GM23338 (cell line): Measurements from ENCODE around the gene C1QTNF4. TPM values are rescaled to one million over a fixed set of nuclear protein-coding genes. Genes with fewer than 3 reads are reported as not detected.

Experiments used
- ATAC-seq: fragments of 200-7000 bp; cut with Tn5 transposase; 3 replicates; pipeline ENCODE4 v1.9.1; 2020
- DNase-seq: peaks from one replicate; pipeline ENCODE4 v3.0.0-alpha.2; 2015; ENCODE audit warnings: low spot score
- H2AFZ ChIP-seq: fragments of 200-600 bp; sonication (generic); 2 replicates; pipeline ENCODE4 v1.8.0; 2016; ENCODE audit warnings: antibody characterized with exemption, mild to moderate bottlenecking, moderate library complexity
- H3F3A ChIP-seq: fragments of 200-600 bp; sonication (generic); replicated peaks from 2 replicates; pipeline ENCODE4 v1.8.0; 2017; ENCODE audit warnings: antibody characterized with exemption, mixed run types, low read depth
- H3K27ac ChIP-seq: fragments of 200-600 bp; sonication (generic); 2 replicates; pipeline ENCODE4 v1.6.1; 2016; ENCODE audit warnings: low read depth
- H3K27me3 ChIP-seq: fragments of 200-600 bp; sonication (generic); 2 replicates; pipeline ENCODE4 v1.8.0; 2016; ENCODE audit warnings: mild to moderate bottlenecking, mixed run types, moderate library complexity; ENCODE audit not compliant: insufficient read depth
- H3K36me3 ChIP-seq: fragments of 200-600 bp; sonication (generic); 2 replicates; pipeline ENCODE4 v1.8.0; 2016; ENCODE audit warnings: mild to moderate bottlenecking; ENCODE audit not compliant: insufficient read depth
- H3K4me1 ChIP-seq: fragments of 200-600 bp; sonication (generic); 2 replicates; pipeline ENCODE4 v1.8.0; 2016; ENCODE audit warnings: mild to moderate bottlenecking, moderate library complexity; ENCODE audit not compliant: insufficient read depth
- H3K4me2 ChIP-seq: fragments of 200-600 bp; sonication (generic); 2 replicates; pipeline ENCODE4 v1.7.1; 2017; ENCODE audit warnings: mixed run types
- H3K4me3 ChIP-seq: fragments of 200-600 bp; sonication (generic); 2 replicates; pipeline ENCODE4 v1.6.1; 2016; ENCODE audit warnings: mixed run types
- H3K79me2 ChIP-seq: fragments of 200-600 bp; sonication (generic); replicated peaks from 2 replicates; pipeline ENCODE4 v1.8.0; 2017; ENCODE audit warnings: mild to moderate bottlenecking; ENCODE audit not compliant: insufficient read depth
- H3K9me2 ChIP-seq: fragments of 200-600 bp; sonication (generic); 2 replicates; pipeline ENCODE4 v1.8.0; 2017; ENCODE audit not compliant: insufficient read depth
- H4K20me1 ChIP-seq: fragments of 200-600 bp; sonication (generic); replicated peaks from 2 replicates; pipeline ENCODE4 v1.8.0; 2017; ENCODE audit warnings: mild to moderate bottlenecking; ENCODE audit not compliant: insufficient read depth
- H3K27ac Mint-ChIP-seq: 2 replicates; pipeline ENCODE4 v1.8.0; 2020; ENCODE audit warnings: inconsistent platforms, mild to moderate bottlenecking, moderate library complexity, mixed read lengths
- H3K27me3 Mint-ChIP-seq: 3 replicates; pipeline ENCODE4 v1.8.0; 2022; ENCODE audit warnings: low read depth, mild to moderate bottlenecking, moderate library complexity, mixed read lengths, inconsistent platforms; ENCODE audit not compliant: insufficient read depth, poor library complexity
- H3K36me3 Mint-ChIP-seq: 3 replicates; pipeline ENCODE4 v1.8.0; 2021; ENCODE audit warnings: low read depth, mild to moderate bottlenecking, inconsistent platforms, moderate library complexity, mixed read lengths
- H3K4me1 Mint-ChIP-seq: 3 replicates; pipeline ENCODE4 v1.8.0; 2020; ENCODE audit warnings: mild to moderate bottlenecking, inconsistent platforms, mixed read lengths
- H3K4me3 Mint-ChIP-seq: 3 replicates; pipeline ENCODE4 v1.8.0; 2021; ENCODE audit warnings: moderate library complexity, mild to moderate bottlenecking, inconsistent platforms, mixed read lengths
- H3K9me3 Mint-ChIP-seq: 3 replicates; pipeline ENCODE4 v1.8.0; 2020; ENCODE audit warnings: moderate library complexity, mild to moderate bottlenecking, inconsistent platforms, mixed read lengths
- CREB1 ChIP-seq: fragments of 250-450 bp; sonication (Bioruptor Pico); IDR thresholded peaks from 2 replicates; pipeline ENCODE4 v1.5.0; 2020; ENCODE audit warnings: low read depth, mild to moderate bottlenecking, moderate library complexity
- CTCF ChIP-seq, 2 experiments: fragments of 200-600 bp in 1 of 2; sonication (generic) in 1 of 2; conservative IDR thresholded peaks; 2 replicates each; pipeline versions ENCODE4 v1.5.1 to v1.6.1; 2016 to 2017; ENCODE audit warnings: antibody characterized with exemption in 2 of 2, low read depth in 2 of 2, mild to moderate bottlenecking in 2 of 2, moderate library complexity in 1 of 2
- EZH2 ChIP-seq: fragments of 200-600 bp; sonication (generic); IDR thresholded peaks from one replicate; pipeline ENCODE4 v1.8.0; 2017; ENCODE audit warnings: antibody characterized with exemption, mild to moderate bottlenecking, low read depth; ENCODE audit not compliant: unreplicated experiment
- JUNB ChIP-seq: IDR thresholded peaks from one replicate; pipeline ENCODE4 v1.6.1; 2016; ENCODE audit warnings: antibody characterized with exemption; ENCODE audit not compliant: unreplicated experiment
- NANOG ChIP-seq: IDR thresholded peaks from 2 replicates; pipeline ENCODE4 v1.6.1; 2016; ENCODE audit warnings: antibody characterized with exemption, borderline replicate concordance
- POLR2AphosphoS5 ChIP-seq: IDR thresholded peaks from 2 replicates; pipeline ENCODE4 v1.6.1; 2016; ENCODE audit warnings: antibody characterized with exemption, low read depth
- REST ChIP-seq: IDR thresholded peaks from one replicate; pipeline ENCODE4 v1.6.1; 2018; ENCODE audit warnings: antibody characterized with exemption; ENCODE audit not compliant: unreplicated experiment
- ZNF114 ChIP-seq: fragments of 250-450 bp; sonication (Bioruptor Pico); IDR thresholded peaks from 2 replicates; pipeline ENCODE4 v1.5.0; 2020; ENCODE audit warnings: mild to moderate bottlenecking, moderate library complexity
- ZNF331 ChIP-seq: fragments of 250-450 bp; sonication (Bioruptor Pico); IDR thresholded peaks from 2 replicates; pipeline ENCODE4 v1.5.0; 2020; ENCODE audit warnings: low read depth, mild to moderate bottlenecking, moderate library complexity
- polyA plus RNA-seq: library from polyadenylated mRNA; unstranded; fragments of >200 nt; fragmentation: Nextera tagmentation; extraction: Ambion mirVana; gene quantifications from 2 replicates; pipeline ENCODE4 v1.2.1, GENCODE V29; 2016
- total RNA-seq: library from RNA; depleted of rRNA; stranded (reverse); fragments of >200 nt; shearing (Covaris generic); gene quantifications from 2 replicates; pipeline ENCODE4 v1.2.3, GENCODE V29; 2014

Gene C1QTNF4
- total and polyA plus RNA-seq, 2 experiments from 2014 or later, result 5.2 to 6.6 TPM

GRCh38 chr11:47626234-47626633 lies 32.0 kb upstream of the C1QTNF4 start:
- H3K4me1 Mint-ChIP-seq, result no peaks in the 10 kb centered on the region
- no peaks in the 10 kb centered on the region for H3K9me3 Mint-ChIP-seq
- no peak overlapping the region for H3K4me3 Mint-ChIP-seq
- H2AFZ ChIP-seq, result no peak overlapping the region
- H3K4me2 ChIP-seq, result no peak overlapping the region
- H3K36me3 ChIP-seq, result peaks cover 66% of the 10 kb centered on the region
- H4K20me1 ChIP-seq, result peaks cover 17% of the 10 kb centered on the region
- no peaks in the 10 kb centered on the region for H3K79me2 ChIP-seq
- H3K4me3 ChIP-seq, result no peak overlapping the region
- TF ChIP-seq EZH2, result no peak
- no peak for TF ChIP-seq JUNB
- TF ChIP-seq ZNF114 (CRISPR knock-in tag), result no peak
- TF ChIP-seq NANOG, result no peak
- no peak for TF ChIP-seq REST
- TF ChIP-seq CTCF (conservative IDR thresholded peaks at IDR 0.05; ENCODE audit: low read depth in 2 of 2), result no peak
- H3K27me3 Mint-ChIP-seq, result peaks cover 2% of the 10 kb centered on the region
- no peaks in the 10 kb centered on the region for H3K27me3 ChIP-seq
- ATAC-seq (no peak), DNase-seq (no peak)
- 0 out of 2 replicates have a peak, but pooled peaks cover 3% of the 10 kb centered on the region for H3F3A ChIP-seq
- H3K27ac Mint-ChIP-seq, result no peak overlapping the region
- no peaks in the 10 kb centered on the region for H3K4me1 ChIP-seq
- no peak overlapping the region for H3K27ac ChIP-seq
- no peaks in the 10 kb centered on the region for H3K9me2 ChIP-seq
- H3K36me3 Mint-ChIP-seq, result peaks cover 81% of the 10 kb centered on the region

- Histone ChIP-seq H3K4me1 (no peaks in the 10 kb centered on the region), H3K4me2 (no peak overlapping the region), H3K36me3 (peaks cover 37% of the 10 kb centered on the region), H2AFZ (no peak overlapping the region), H3F3A (peaks cover 10% of the 10 kb centered on the region; the same call in 1 of the 2 replicates), H3K9me2 (no peaks in the 10 kb centered on the region), H3K27ac (no peak overlapping the region), H3K27me3 (no peaks in the 10 kb centered on the region), H3K79me2 (no peaks in the 10 kb centered on the region), H3K4me3 (no peak overlapping the region), H4K20me1 (peaks cover 20% of the 10 kb centered on the region; the same call in 1 of the 2 replicates)
- no peak overlapping the region for H3K27ac Mint-ChIP-seq
- H3K4me3 Mint-ChIP-seq, result no peak overlapping the region
- H3K4me1 Mint-ChIP-seq, result no peaks in the 10 kb centered on the region
- H3K36me3 Mint-ChIP-seq, result peaks cover 53% of the 10 kb centered on the region
- DNase-seq, result no peak
- no peaks in the 10 kb centered on the region for H3K9me3 Mint-ChIP-seq
- ATAC-seq, result no peak
- peaks cover 2% of the 10 kb centered on the region for H3K27me3 Mint-ChIP-seq
- TF ChIP-seq CREB1 (CRISPR knock-in tag), result no peak
- TF ChIP-seq NANOG, result no peak
- TF ChIP-seq CTCF (conservative IDR thresholded peaks at IDR 0.05; ENCODE audit: low read depth in 2 of 2), result no peak
- TF ChIP-seq POLR2AphosphoS5, result no peak
- TF ChIP-seq EZH2, result no peak
- TF ChIP-seq ZNF331, result no peak
- no peak for TF ChIP-seq JUNB
- TF ChIP-seq REST, result no peak
Observed at GRCh38 chr11:47620836-47621378, 26.7 kb upstream of the C1QTNF4 start.
